Measurements from ENCODE around the gene ADAMTS2.

ADAMTS2 gene

DNA sequence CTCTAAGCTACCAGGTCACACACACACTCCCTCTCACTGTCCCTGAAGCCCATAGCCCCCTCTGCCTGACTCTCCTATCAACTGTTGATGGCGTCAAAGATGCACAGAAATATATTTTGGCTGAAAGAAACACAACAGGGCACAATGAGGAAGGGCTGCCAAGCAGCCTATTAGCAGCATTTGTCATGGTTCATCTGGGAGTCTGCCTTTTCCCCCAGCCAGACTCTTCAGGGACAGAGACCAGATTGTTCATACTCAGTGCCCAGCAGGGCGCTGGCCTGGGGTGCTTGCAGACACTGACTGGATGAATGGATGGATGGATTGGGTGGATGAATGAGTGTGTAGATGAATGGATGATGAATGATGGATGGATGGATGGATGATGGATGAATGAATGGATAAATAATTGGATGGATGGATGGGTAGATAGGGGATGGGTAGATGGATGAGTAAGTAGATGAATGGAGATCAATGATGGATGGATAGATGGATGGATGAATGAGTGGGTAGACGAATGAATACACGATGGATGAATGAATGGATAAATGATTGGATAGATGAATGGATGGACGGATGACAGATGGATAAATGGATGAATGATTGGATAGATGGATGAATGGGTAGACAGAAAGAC, 90.5 kb downstream of the ADAMTS2 start:
- DNase-seq (ENCODE audit: low spot score) = no peak

DNA sequence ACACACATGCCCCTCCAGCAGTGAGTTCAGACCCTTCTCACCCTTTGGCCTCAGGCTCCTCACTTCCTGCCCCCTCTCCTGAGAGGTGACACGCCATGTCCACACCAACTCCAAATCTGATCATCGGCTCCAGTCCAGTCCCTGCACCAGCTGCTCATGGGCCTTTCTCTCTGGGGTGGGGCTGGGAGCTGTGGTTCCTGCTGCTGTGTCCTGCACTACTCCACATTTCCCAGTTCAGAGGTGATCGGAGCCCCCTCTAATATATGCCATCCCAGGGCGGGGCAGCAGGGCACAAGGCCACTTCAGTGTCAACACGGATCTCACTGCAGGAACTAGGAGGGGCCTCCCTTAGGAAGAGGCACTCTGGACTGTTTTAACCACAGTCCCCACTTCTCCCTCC, 91.5 kb downstream of the ADAMTS2 start:
- DNase-seq (ENCODE audit: low spot score) = no peak

DNA sequence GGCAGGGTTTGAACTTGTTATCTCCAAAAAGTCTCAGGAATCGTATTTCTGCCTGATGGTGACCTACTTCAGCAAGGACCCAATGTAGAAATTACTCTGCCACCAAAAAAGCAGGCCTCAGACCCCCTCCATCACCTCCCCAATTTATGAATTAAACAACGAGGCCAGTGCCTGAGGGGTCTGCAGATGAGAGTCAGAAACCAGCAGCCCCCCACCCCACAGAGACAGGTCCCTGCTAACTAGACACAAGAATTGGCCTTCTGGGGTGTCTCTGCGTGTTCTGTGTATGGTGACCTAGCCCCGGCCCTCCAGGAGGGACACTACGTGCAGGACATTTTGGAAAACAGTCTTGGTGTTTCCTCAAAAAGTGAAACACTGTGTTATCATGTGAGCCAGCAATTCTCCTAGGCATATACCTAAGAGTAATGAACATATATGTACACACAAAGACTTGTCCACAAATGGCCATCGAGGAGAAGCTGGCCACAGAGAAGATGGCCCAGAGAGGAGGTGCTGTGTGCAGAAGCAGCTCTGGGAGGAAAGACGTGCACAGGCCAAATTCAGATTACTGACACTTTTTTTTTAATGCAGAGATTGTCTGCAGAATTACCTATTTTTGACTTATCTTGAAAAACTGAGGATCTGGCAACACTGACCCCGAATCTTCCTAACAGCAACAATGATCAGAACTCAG, 93.8 kb downstream of the ADAMTS2 start:
- DNase-seq (ENCODE audit: low spot score) = no peak

DNA sequence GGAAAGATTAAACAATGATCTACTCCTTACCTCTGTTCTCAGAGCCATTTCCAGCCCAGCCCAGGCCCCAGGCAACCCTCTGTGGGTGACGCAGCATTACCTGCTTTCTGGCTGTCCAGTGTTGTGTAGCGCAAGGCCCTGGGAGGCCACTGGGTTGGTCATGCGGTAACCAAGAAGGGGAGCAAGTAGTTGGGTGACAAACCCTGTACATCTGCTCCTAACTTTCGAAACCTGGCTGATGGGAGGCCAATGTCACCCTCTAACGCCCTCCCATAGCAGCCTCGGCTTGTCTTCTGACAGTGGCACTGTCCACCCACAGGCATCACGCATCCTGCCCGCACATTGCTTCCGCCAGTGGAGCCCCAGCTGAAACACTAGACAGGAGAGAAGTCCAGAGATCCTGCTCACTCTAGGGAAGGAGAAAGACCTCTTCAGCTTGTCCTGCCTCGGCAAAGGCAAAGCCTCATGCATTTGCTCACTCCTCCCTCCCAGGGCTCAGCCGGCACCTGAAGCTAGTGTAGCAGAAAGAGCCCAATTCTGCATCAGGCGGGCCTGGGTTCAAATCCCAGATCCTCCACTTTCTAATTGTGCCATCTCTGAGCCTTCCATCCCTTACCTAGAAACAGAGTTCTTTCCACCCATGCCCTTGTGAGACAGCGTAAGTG, 94.6 kb downstream of the ADAMTS2 start:
- no peak for DNase-seq (ENCODE audit: low spot score)

DNA sequence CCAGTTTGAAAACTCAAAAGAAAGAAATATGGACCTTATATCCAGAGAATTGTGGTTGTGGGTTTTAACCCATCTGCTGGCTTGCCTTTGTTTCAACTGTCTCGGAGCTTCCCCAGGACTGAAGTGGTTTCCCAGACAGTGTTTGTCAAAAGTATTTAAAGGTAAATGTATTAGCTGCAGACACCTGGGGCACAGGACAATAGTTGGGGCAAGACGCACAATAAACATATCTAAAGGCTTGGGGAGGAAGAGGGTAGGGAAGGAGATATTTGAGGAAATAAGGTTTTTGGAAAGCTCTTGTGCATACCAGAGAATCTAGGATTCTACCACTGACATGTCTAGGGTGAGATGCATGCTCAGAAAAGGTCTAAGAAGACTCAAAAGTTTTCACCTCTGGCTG, 99.0 kb downstream of the ADAMTS2 start:
- no peak for DNase-seq (ENCODE audit: low spot score)

DNA sequence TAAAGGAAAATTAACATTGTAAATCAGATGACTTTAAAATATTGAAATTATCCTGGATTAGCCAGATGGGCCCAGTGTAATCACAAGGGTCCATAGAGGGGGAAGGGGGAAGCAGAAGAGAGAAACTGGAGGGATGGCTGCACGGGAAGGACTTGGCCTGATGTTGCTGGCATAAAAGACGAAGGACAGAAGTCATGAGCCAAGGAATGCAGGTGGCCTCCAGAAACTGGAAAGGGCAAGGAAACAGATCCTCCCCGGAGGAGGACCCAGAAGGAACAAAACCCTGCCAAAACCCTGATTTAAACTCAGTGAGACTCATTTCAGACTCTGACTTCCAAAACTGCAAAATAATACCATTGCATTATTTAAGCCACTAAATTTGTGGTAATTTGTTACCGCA, 100.2 kb downstream of the ADAMTS2 start:
- no peak for DNase-seq (ENCODE audit: low spot score)

DNA sequence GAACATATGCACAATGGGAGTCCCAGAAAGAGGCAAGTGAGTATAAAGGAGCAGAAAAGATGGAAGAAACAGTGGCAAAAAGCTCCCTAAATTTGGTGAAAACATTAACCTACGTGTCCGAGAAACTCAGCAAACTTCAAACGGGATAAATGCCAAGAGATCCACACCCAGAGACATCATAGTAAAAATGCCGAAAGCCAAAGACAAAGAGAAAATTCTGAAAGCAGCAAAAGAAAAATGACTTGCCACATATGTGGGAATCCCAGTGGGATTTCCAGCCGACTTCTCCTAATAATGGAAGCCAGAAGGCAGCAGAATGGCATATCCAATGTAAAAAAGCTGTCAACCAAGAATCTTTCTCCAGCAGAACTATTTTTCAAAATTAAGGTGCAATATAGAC, 101.2 kb downstream of the ADAMTS2 start:
- no peak for DNase-seq (ENCODE audit: low spot score)

DNA sequence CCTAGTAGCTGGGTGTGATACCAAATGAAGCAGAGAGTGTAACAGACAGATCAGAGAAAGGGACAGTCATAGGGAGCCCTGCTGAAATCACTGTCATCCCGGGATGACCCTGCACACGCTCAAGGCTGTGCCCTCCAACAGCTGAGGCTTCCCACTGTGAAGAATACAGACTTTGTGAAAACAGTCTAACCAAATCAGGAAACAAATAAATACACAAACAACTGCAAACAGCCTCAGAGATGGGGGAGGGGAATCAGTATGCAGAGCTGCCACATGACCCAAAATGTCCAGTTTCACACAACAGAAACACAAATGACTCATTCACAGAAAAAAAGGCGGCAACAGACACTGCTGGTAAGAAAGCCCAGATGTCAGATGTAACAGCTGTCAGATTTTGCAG, 101.9 kb downstream of the ADAMTS2 start:
- peak; percentile 68 for DNase-seq (ENCODE audit: low spot score)

DNA sequence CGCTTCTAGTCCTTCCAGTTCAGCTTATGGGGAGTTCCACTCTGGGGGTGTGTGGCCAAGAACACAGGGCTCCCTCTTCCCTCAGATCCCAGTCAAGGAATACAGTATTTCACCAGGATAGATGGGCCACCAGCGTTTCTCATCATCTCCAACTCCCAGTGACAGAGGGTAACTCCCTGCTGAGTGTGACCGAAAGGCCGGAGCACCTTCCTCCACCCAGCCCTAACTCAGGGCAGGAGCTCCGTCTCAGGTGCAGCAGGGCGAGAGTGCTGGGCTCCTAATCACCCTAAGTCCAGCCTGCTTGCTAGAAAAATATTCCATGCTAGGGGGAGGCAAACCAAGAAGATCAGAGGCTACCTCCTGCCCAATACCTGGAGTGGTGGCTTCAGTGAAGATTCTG, 102.6 kb downstream of the ADAMTS2 start:
- DNase-seq (ENCODE audit: low spot score) = no peak

DNA sequence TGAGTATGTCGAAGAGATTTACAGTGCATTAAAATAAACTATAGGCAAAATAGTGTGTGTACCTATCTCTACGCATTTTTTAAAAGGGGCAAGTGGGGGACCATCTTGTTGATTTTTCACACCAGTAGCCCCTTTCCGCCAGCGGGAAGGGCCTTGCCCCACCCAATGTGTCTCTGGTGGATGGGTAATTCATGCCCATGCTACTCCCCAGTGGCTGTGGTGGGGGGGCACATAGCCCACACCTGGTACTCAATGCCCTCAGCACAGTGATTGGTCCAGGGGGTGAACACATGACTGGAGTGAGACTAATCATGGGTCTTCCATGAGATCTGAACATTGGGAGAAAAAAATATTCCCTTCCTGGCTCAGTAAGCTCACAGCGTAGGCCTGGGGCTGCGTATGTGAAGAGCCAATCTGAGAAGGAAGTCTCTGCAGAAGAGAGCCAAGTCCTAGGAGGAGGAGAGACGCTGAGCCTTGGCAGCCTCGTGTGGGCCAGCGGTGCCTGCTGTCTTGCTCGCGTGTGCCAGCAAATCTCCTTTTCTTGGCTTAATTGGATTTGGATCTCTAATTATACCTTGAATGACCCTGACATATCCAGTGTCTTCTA, 103.4 kb downstream of the ADAMTS2 start:
- no peak for DNase-seq (ENCODE audit: low spot score)

DNA sequence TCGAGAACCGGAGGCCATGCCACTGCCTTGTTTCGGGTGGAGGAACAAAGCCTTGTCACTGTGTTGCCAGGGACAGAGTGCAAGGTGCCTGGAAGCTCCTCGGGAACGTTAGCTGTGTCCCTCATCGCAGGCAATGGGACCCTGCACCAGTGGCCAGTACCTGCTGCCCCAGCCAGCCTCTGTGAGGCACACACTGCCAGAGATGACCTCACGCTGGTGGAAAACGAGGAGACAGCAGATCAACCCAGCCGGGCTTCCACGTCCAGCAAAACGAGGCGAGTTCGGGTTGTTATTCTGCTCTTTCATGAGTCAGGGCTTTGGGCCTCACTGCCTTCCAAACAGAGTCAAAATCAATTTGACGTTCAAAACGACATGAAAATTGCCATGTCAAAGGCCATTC, 104.1 kb downstream of the ADAMTS2 start:
- no peak for DNase-seq (ENCODE audit: low spot score)

DNA sequence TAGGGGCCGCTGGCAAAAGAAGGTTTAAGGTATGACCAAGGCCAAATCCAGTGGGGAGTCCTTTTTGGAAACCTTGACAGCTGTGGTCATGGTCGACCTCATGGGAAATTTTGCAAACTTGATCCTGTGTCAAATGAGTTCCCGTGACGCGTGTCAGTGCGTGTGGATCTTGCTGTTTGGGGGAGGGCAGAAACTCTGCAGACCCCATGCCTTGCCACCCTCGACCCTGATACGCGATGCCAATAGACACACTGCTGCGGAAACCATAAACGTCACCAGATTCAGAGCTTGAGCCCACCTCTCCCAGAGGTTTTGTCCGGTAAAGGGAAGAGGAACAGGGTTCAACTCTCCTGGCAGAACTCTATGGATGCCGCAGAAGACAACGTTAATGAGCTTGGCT, 104.7 kb downstream of the ADAMTS2 start:
- no peak for DNase-seq (ENCODE audit: low spot score)

DNA sequence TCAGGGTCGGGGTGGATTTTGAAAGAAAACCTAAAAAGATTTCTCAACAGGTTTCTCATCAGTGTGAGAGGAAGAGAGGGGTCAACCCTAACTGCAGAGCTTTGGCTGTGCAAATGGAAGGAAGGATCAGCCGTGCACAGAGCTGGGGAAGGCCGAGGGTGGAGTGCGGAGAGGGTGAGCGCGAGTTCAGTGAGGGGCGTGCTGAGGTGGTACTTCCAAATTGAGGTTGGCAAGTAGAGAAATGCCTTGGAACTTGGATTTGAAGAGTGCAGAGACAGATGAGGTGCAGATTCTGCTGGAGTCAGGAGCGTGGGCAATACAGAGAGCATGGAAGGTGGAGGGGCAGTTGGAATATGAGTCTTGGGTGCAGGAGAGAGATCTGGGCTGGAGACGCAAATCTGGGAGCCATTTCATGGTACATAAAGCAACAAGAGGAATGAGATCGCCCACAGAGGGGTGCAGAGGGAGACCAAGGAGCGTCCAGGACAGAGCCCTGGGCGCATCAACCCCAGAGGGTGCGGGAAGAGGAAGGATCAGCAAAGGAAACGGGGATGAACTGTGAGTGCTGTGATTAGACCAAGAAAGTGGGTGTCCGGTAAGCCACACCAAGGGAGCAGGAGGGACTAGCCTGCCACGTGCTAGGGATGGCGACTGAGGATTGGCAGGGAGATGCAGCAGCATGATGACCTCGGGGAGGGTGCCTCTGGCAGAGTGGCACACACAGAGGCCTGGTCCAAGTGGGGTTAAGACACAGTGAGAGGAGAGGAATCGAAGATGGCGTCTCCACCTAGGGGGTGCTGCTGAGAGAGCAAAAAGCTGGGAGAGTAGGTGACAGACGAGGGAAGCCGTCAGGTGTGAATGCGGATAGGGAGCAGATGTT, 105.8 kb downstream of the ADAMTS2 start:
- no peak for DNase-seq (ENCODE audit: low spot score)

DNA sequence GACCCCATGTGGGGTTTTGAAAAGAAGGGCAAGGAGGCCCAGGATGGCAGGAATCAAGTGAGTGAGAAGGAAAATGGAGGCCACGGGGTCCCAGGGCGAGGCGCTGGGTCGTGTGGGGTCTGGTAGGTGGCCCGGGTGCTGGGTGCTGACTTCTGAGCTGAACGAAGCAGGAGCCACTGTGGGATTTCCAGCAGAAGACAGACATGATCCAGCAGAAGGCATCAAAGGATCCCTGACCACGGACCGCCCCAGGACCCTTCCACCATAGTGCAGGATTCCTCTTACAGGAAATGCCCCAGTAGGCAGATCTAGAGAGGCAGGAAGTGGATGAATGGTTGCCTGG, 106.7 kb downstream of the ADAMTS2 start:
- DNase-seq (ENCODE audit: low spot score) = no peak

DNA sequence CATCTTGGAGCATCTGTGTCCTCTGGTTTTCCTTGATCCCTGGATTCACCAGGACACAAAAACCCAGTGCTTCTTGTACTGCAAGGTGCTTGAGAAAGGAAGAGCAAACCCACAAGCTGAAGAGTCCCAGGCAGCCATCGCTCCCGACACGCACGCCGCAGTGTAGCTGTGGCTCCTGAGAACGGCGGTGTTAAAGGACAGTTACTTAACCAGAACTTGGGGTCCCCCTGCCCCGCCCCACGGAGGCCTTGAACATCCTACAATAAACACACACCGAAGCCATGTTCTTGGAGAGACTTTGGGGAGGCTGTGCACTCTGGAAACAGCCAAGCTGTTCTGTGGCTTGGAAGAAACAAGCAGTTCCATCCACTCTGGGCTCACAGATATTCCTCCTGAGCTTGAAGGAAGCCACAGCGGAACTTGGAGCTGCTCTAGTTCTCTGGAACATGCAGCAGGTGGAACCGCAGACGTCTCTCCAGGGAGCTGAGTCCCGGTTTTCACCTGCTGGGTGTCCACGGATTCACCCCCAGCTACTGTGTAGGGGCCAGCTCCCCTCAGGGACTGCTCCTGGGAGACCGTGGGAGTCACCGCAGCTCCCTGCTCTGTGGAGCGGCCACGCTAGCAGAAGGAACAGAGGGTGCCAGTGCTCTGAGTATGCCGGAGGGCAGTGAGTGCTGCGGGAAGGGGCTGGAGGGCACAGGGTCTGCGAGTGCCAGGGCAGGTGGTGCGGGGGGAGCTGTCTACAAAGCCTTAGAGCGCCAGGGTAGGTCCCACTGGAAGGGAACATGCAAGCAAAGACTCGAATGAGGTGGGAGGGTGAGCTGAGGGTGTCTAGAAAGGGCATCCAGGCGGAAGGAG, 107.3 kb downstream of the ADAMTS2 start:
- no peak for DNase-seq (ENCODE audit: low spot score)

DNA sequence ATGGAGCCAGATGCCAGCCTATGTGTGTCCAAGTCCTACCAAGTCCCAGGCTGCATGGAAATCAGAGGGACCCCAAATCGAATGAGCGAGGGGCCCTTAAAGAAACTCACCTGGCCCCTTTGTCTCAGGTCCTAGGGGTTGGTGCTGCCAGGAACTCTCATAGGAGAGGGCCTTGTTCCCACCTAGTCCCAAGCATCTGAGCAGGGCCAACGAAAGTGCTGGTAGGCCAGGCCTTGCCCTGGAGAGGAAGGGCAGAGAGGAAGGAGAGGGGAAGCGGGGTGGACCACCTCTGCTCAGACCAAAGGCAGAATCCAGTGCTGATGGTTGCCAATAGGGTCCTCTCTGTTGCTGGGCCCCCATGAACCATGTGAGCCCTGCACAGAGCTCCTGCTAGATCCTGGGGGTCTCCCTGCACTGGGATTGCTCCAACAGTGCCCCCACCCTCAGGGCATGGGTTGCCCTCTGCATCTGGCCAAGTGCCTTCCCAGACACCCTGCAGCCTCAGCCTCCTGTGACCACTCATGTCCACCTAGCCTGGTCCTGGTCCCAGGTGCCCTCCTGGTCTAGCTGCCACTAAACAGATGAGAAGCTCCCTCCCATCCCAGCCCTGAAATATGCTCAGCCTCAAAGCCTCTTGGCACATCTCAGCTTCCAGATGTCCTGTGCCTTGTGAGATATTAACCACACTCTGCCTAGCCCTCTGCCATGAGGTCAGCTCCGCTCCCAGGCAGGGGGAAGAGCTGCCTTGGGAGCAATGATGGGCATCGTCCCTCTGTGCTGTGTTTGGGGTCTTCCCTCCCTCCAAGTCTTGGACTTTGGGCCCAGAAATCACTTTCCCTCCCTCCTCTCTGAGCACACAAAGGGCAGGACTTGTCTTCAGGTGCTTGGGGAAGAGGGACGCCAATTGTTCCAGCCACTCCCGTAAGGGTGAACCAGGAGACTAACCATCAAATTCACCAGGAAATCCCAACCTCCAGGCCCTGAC, 109.6 kb downstream of the ADAMTS2 start:
- no peak for DNase-seq (ENCODE audit: low spot score)

DNA sequence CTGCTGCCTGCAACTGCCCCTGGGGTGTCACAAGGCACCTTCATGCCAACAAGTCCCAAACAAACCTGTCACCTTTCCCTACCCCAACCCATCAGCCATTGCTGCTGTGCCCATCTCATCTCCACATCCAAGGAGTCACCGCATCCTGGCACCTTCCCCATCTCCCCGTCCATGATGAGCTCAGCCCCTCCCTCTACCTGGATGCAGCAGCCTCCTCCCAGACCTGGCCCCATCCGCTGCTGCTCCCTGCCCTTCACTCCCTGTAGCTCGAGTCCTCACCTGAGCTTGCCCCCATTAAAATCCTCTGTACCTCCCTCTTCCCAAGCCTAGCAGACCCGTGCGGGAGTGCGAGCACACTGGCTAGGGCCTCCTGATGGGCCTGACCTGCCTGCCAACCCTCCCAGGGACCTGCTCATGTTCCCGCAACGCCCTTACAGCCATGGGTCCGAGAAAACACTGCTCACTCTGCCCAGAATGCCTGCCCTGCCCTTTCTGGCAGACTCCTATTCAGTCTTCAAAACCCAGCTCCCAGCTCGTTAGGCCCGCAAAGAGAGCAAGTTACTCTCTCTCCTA, 110.6 kb downstream of the ADAMTS2 start:
- DNase-seq (ENCODE audit: low spot score) = no peak

DNA sequence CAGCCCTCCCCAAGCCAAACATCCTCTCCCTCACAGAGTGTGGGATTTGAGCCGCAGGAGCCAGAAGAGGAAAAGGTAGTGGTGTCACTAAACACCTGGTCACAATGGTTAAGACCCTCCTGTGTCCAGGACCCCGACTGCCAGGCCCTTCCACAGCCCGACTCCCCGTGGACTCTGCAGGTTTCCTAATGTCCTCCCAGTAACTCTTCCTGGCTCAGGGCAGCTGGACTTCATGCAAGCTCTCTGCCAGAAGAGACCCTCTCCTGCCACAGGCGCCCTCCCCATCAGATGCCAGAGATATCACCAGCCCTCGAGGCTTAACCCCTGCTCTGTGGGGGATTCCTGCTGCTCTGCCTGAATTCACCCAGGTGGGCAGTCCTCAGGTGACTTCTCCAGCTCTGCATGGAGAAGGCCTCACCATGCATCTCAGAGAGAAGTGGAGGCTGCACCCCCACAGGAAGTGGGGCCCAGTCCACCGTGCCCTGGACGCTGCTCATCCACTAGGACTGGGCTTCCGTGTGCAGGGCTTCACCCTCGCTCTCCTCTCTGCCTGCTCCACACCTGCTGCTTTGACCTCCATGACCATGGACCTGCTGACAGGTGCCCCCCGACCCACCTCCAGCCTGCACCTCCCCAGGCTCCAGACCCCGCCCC, 111.2 kb downstream of the ADAMTS2 start:
- no peak for DNase-seq (ENCODE audit: low spot score)

DNA sequence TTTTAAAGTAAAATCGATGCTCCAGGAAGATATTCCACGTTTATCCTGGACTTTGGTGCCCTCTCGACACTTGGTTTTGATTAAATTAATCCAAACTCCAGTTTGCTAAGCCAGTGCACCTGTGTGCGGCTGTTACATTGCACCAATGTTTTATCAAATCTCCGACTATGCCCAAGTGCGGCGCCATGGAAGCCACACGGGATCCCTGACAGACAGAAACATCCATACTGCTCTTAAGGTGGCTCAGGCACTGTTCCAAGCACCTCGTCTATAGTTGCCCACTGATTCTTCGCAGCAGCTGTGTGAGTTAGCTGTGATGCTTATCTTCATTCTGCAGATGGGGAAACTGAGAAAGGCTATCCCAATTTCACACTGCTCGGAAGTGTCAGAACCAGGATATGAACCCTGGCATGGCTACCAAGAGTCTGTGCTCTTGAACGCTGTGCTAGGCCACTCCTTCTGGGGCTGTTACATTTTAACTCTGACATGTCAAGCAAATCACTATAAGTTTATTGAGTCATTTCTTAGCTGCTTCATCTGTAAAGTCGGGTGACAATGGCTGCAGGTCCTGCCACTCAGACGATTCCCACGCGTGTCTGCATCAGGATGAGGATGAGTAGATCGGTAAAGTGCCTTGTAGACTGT, 113.0 kb downstream of the ADAMTS2 start:
- no peak for DNase-seq (ENCODE audit: low spot score)
